ENCODE measurements around the gene DHCR7.

The DHCR7 gene

DNA sequence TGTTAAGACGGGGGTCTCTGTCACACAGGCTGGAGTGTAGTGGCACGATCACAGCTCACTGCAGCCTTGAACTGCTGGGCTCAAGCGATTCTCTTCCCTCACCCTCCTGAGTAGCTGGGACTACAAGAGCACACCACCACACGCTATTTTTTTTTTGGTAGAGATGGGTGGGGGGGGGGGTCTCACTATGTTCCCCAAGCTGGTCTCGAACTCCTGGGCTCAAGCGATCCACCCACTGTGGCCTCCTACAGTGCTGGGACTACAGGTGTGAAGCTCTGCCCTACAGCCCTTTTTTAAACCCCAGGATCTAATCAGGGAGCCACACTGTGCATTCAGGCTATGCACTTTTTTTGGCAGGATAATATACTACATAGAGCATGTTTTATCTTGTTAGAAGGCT, 1.4 kb upstream of the DHCR7 start:
- 0 out of 2 replicates have a peak overlapping the region, but pooled peaks have one; percentile 92 for H2AFZ ChIP-seq (ENCODE audit: low read length)
- H3K9me2 ChIP-seq (replicated peaks; ENCODE audit: low read depth, low read length), result no peaks in the 10 kb centered on the region
- H3K4me2 ChIP-seq (ENCODE audit: low read depth, low read length, poor library complexity, severe bottlenecking), result peak overlapping the region; percentile 85
- peaks cover 5% of the 10 kb centered on the region; the same call in 1 of the 2 replicates for H3K36me3 ChIP-seq (ENCODE audit: insufficient read depth, low read length)
- H3K9me3 ChIP-seq (ENCODE audit: insufficient read depth, low read depth, low read length), result peaks cover 3% of the 10 kb centered on the region; the same call in 1 of the 2 replicates
- peaks cover 3% of the 10 kb centered on the region for H4K20me1 ChIP-seq (ENCODE audit: insufficient read depth, low read length, poor library complexity, severe bottlenecking)
- H3K4me3 ChIP-seq (ENCODE audit: low read length, poor library complexity, severe bottlenecking), result peak overlapping the region; percentile 90
- peak overlapping the region; percentile 83 for H3K9ac ChIP-seq (ENCODE audit: low read depth, low read length, poor library complexity, severe bottlenecking)
- no peaks in the 10 kb centered on the region for H3K27me3 ChIP-seq (ENCODE audit: insufficient read depth, low read length, poor library complexity, severe bottlenecking)
- H3F3A ChIP-seq (ENCODE audit: low read depth), result peaks cover 4% of the 10 kb centered on the region; the same call in 1 of the 2 replicates
- TF ChIP-seq, protein P1, sequence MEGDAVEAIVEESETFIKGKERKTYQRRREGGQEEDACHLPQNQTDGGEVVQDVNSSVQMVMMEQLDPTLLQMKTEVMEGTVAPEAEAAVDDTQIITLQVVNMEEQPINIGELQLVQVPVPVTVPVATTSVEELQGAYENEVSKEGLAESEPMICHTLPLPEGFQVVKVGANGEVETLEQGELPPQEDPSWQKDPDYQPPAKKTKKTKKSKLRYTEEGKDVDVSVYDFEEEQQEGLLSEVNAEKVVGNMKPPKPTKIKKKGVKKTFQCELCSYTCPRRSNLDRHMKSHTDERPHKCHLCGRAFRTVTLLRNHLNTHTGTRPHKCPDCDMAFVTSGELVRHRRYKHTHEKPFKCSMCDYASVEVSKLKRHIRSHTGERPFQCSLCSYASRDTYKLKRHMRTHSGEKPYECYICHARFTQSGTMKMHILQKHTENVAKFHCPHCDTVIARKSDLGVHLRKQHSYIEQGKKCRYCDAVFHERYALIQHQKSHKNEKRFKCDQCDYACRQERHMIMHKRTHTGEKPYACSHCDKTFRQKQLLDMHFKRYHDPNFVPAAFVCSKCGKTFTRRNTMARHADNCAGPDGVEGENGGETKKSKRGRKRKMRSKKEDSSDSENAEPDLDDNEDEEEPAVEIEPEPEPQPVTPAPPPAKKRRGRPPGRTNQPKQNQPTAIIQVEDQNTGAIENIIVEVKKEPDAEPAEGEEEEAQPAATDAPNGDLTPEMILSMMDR (conservative IDR thresholded peaks at IDR 0.05; ENCODE audit: low read length), result no peak
- TF ChIP-seq EZH2phosphoT487 (IDR thresholded peaks at IDR 0.05; ENCODE audit: borderline replicate concordance), result no peak
- H3K4me1 ChIP-seq (ENCODE audit: insufficient read depth, low read length, poor library complexity, severe bottlenecking), result peaks cover 42% of the 10 kb centered on the region
- peaks cover 68% of the 10 kb centered on the region for H3K79me2 ChIP-seq (ENCODE audit: insufficient read depth, low read length)

DNA sequence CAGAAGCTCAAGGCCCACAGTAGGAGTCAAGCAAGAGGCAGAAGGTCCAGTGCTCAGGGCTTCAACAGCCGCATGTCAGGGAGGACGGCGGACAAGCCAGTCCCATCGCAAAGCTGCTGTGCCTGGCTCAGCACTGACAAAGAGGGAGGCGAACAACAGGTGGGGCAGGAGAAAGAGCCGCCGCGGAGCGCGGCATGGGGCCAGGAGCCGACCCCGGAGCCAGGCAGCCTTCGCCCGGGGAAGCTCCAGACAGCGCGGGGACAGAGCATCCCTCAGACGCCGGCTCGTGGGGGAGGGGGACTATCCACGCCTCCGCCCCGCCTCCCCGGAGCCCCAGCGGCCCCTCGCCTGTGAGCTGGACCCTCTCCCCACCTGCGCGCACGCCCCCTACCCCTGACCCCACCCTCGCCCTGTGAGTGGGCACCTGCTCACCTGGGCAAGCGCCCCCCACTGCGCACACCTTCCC, 369 bp downstream of the DHCR7 start:
- Histone ChIP-seq H3K4me1 (ENCODE audit: insufficient read depth, low read length, poor library complexity, severe bottlenecking) (peaks cover 33% of the 10 kb centered on the region), H3K36me3 (ENCODE audit: insufficient read depth, low read length) (peaks cover 21% of the 10 kb centered on the region; the same call in 1 of the 2 replicates), H2AFZ (ENCODE audit: low read length) (peak overlapping the region; percentile 71), H3F3A (ENCODE audit: low read depth) (peaks cover 4% of the 10 kb centered on the region; the same call in 1 of the 2 replicates), H3K9me3 (ENCODE audit: insufficient read depth, low read depth, low read length) (peaks cover 3% of the 10 kb centered on the region; the same call in 1 of the 2 replicates), H3K9ac (ENCODE audit: low read depth, low read length, poor library complexity, severe bottlenecking) (peak overlapping the region; percentile 78), H3K4me2 (ENCODE audit: low read depth, low read length, poor library complexity, severe bottlenecking) (peak overlapping the region; percentile 85), H3K27me3 (ENCODE audit: insufficient read depth, low read length, poor library complexity, severe bottlenecking) (no peaks in the 10 kb centered on the region), H4K20me1 (ENCODE audit: insufficient read depth, low read length, poor library complexity, severe bottlenecking) (no peaks in the 10 kb centered on the region), H3K79me2 (ENCODE audit: insufficient read depth, low read length) (peaks cover 53% of the 10 kb centered on the region), H3K4me3 (ENCODE audit: low read length, poor library complexity, severe bottlenecking) (peak overlapping the region; percentile 90), H3K9me2 (replicated peaks; ENCODE audit: low read depth, low read length) (no peaks in the 10 kb centered on the region)
- TF ChIP-seq, protein P1 (conservative IDR thresholded peaks at IDR 0.05; ENCODE audit: low read length), result no peak
- no peak for TF ChIP-seq EZH2phosphoT487 (IDR thresholded peaks at IDR 0.05; ENCODE audit: borderline replicate concordance)

DNA sequence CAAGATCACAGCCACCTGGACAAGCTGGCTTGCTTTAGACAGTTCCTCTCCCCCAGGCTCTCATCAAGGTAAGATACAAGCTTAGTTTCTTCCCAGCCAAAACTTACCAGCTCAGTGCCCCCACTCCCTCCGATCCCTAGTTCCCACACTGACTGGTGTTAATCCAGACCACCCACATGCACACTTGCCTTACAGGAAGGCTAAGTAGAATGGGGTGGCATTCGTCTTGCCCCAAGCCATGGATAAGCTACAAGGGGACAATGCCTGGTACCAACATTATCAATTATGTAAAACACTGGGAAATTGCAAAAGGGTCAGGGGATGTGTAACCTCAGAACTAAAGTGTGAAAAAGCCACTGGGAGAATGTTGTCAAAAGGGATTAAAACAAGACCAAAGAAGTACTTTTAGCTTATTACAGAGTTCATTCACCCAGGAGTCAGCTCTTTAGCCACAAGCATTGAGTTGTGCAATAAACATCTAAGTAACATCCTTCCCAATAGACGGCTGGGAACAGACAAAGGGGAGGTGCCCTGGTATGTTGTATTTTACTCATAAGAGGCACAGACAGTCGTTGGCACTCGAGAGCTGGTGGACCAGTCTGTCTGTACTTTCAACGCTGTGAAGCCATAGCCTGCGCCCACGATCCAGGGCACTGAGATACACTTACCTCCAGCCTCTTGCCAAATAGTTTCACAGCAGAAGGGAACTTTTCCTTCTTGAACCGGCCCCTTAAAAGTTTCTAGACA, 1.1 kb downstream of the DHCR7 start:
- Histone ChIP-seq H3K36me3 (ENCODE audit: insufficient read depth, low read length) (peaks cover 22% of the 10 kb centered on the region; the same call in 1 of the 2 replicates), H3K4me3 (ENCODE audit: low read length, poor library complexity, severe bottlenecking) (peak overlapping the region; percentile 90), H3K9me2 (replicated peaks; ENCODE audit: low read depth, low read length) (no peaks in the 10 kb centered on the region), H3K9me3 (ENCODE audit: insufficient read depth, low read depth, low read length) (peaks cover 3% of the 10 kb centered on the region; the same call in 1 of the 2 replicates), H3K9ac (ENCODE audit: low read depth, low read length, poor library complexity, severe bottlenecking) (peak overlapping the region; percentile 78), H2AFZ (ENCODE audit: low read length) (peak overlapping the region; percentile 71; the same call in 1 of the 2 replicates), H3K4me2 (ENCODE audit: low read depth, low read length, poor library complexity, severe bottlenecking) (peak overlapping the region; percentile 85), H3K27me3 (ENCODE audit: insufficient read depth, low read length, poor library complexity, severe bottlenecking) (no peaks in the 10 kb centered on the region), H4K20me1 (ENCODE audit: insufficient read depth, low read length, poor library complexity, severe bottlenecking) (no peaks in the 10 kb centered on the region), H3K79me2 (ENCODE audit: insufficient read depth, low read length) (peaks cover 53% of the 10 kb centered on the region), H3K4me1 (ENCODE audit: insufficient read depth, low read length, poor library complexity, severe bottlenecking) (peaks cover 33% of the 10 kb centered on the region), H3F3A (ENCODE audit: low read depth) (peaks cover 3% of the 10 kb centered on the region; the same call in 1 of the 2 replicates)
- no peak for TF ChIP-seq EZH2phosphoT487 (IDR thresholded peaks at IDR 0.05; ENCODE audit: borderline replicate concordance)
- TF ChIP-seq, protein P1 (conservative IDR thresholded peaks at IDR 0.05; ENCODE audit: low read length), result no peak

Data from Loucy (cell line).